Duodenal mucosa (tissue), 2 donors: ENCODE results near the gene MBD3L3.
"Not testable (repeated sequence)": the region's sequence is repeated elsewhere in the genome, so short reads cannot be mapped to it uniquely, and the experiment has no call there.

ENCODE experiments used
- H3K27ac ChIP-seq: one replicate; pipeline ENCODE4 v1.7.0; 2013; ENCODE audit warnings: low read depth, low read length
- H3K27me3 ChIP-seq, 2 donors: one replicate each; pipeline ENCODE4 v1.7.0; 2013; ENCODE audit warnings: low read length in 2 of 2, control low read depth in 1 of 2; ENCODE audit not compliant: insufficient read depth in 2 of 2, control insufficient read depth in 1 of 2
- H3K36me3 ChIP-seq, 2 donors: one replicate each; pipeline ENCODE4 v1.7.0; 2013; ENCODE audit warnings: low read length in 2 of 2, control low read depth in 1 of 2; ENCODE audit not compliant: insufficient read depth in 2 of 2, control insufficient read depth in 1 of 2
- H3K4me1 ChIP-seq, 2 donors: one replicate each; pipeline ENCODE4 v1.7.0; 2013; ENCODE audit warnings: low read length in 2 of 2, control low read depth in 1 of 2; ENCODE audit not compliant: insufficient read depth in 2 of 2, control insufficient read depth in 1 of 2
- H3K4me3 ChIP-seq, 2 donors: one replicate each; pipeline ENCODE4 v1.7.0; 2013; ENCODE audit warnings: low read length in 2 of 2, low read depth in 1 of 2
- H3K9ac ChIP-seq, 2 donors: one replicate each; pipeline ENCODE4 v1.7.0; 2013; ENCODE audit warnings: low read length in 2 of 2, low read depth in 1 of 2
- H3K9me3 ChIP-seq, 2 donors: one replicate each; pipeline ENCODE4 v1.7.0; 2013; ENCODE audit warnings: low read length in 2 of 2, control low read depth in 1 of 2; ENCODE audit not compliant: control insufficient read depth in 1 of 2

MBD3L3 gene

GRCh38 chr19:7067122-7067521 is 8.6 kb upstream of the MBD3L3 start:
- not testable (repeated sequence) for H3K27me3 ChIP-seq, H3K36me3 ChIP-seq, H3K4me1 ChIP-seq, H3K9ac ChIP-seq, H3K9me3 ChIP-seq, H3K4me3 ChIP-seq, H3K27ac ChIP-seq

- no peaks in the 10 kb centered on the region for H3K36me3 ChIP-seq
Measured at GRCh38 chr19:7063764-7064418, 5.4 kb upstream of the MBD3L3 start.

GRCh38 chr19:7063339-7063738 is 4.9 kb upstream of the MBD3L3 start:
- Histone ChIP-seq H3K36me3 (no peaks in the 10 kb centered on the region), H3K9ac (no peak overlapping the region), H3K27ac (no peak overlapping the region), H3K9me3 (no peaks in the 10 kb centered on the region), H3K4me1 (no peaks in the 10 kb centered on the region), H3K4me3 (no peak overlapping the region), H3K27me3 (no peaks in the 10 kb centered on the region)

More at GRCh38 chr19:7063764-7064418, 5.4 kb upstream of the MBD3L3 start:
- H3K4me3 ChIP-seq = no peak overlapping the region
- H3K27ac ChIP-seq = no peak overlapping the region
- no peaks in the 10 kb centered on the region for H3K9me3 ChIP-seq
- H3K27me3 ChIP-seq = no peaks in the 10 kb centered on the region
- no peaks in the 10 kb centered on the region for H3K4me1 ChIP-seq
- no peak overlapping the region for H3K9ac ChIP-seq

- not testable (repeated sequence) for H3K27ac ChIP-seq, H3K27me3 ChIP-seq, H3K4me1 ChIP-seq
Measured at GRCh38 chr19:7059977-7060376, 1.5 kb upstream of the MBD3L3 start.

GRCh38 chr19:7056371-7056770 is 2.1 kb downstream of the MBD3L3 start:
- H3K27me3 ChIP-seq, H3K9ac ChIP-seq, H3K36me3 ChIP-seq, H3K4me3 ChIP-seq, H3K4me1 ChIP-seq, H3K27ac ChIP-seq, H3K9me3 ChIP-seq: not testable (repeated sequence)

More at GRCh38 chr19:7059977-7060376, 1.5 kb upstream of the MBD3L3 start:
- H3K36me3 ChIP-seq, H3K9me3 ChIP-seq, H3K9ac ChIP-seq, H3K4me3 ChIP-seq: not testable (repeated sequence)

GRCh38 chr19:7055679-7056078 is 2.8 kb downstream of the MBD3L3 start:
- not testable (repeated sequence) for H3K9me3 ChIP-seq, H3K9ac ChIP-seq, H3K36me3 ChIP-seq, H3K4me1 ChIP-seq, H3K27me3 ChIP-seq, H3K27ac ChIP-seq, H3K4me3 ChIP-seq

- H3K9ac ChIP-seq, H3K27ac ChIP-seq, H3K9me3 ChIP-seq, H3K36me3 ChIP-seq, H3K4me1 ChIP-seq, H3K4me3 ChIP-seq, H3K27me3 ChIP-seq: not testable (repeated sequence)
Measured at GRCh38 chr19:7054635-7055368, 3.7 kb downstream of the MBD3L3 start.

GRCh38 chr19:7052896-7053295 is 5.6 kb downstream of the MBD3L3 start:
- not testable (repeated sequence) for H3K27ac ChIP-seq, H3K4me3 ChIP-seq, H3K36me3 ChIP-seq, H3K9ac ChIP-seq, H3K27me3 ChIP-seq, H3K9me3 ChIP-seq, H3K4me1 ChIP-seq

- H3K27ac ChIP-seq, H3K27me3 ChIP-seq, H3K4me3 ChIP-seq, H3K9ac ChIP-seq, H3K9me3 ChIP-seq, H3K36me3 ChIP-seq, H3K4me1 ChIP-seq: not testable (repeated sequence)
Measured at GRCh38 chr19:7051421-7051820, 7.1 kb downstream of the MBD3L3 start.

- not testable (repeated sequence) for H3K4me1 ChIP-seq, H3K4me3 ChIP-seq, H3K27ac ChIP-seq, H3K27me3 ChIP-seq, H3K36me3 ChIP-seq, H3K9ac ChIP-seq, H3K9me3 ChIP-seq
Measured at GRCh38 chr19:7049021-7049420, 9.5 kb downstream of the MBD3L3 start, which contains the start of gene MBD3L2. TSS of gene MBD3L2 (plus strand) at chr19:7049321. CDS start at chr19:7049374, 53 bp downstream.
